Fibroblast of lung (primary cell): ENCODE data around the gene SPEN. TPM values are rescaled to one million over a fixed set of nuclear protein-coding genes. Genes with fewer than 3 reads are reported as not detected.
A peak's percentile ranks its signal among the peaks of the same experiment; 100 is the strongest.

ENCODE experiments used
- DNase-seq, 2 donors: peaks; one replicate each; pipeline versions ENCODE4 v3.0.0 to v3.0.0-alpha.2; 2010; ENCODE audit warnings: low read depth in 2 of 2
- H2AFZ ChIP-seq: 2 replicates; pipeline ENCODE4 v1.5.1; 2012; ENCODE audit warnings: low read length, control low read depth, inconsistent platforms
- H3K27ac ChIP-seq: 2 replicates; pipeline ENCODE4 v1.5.1; 2011; ENCODE audit warnings: low read length, control low read depth; ENCODE audit not compliant: insufficient read depth
- H3K27me3 ChIP-seq: 2 replicates; pipeline ENCODE4 v1.5.1; 2011; ENCODE audit warnings: mild to moderate bottlenecking, low read length; ENCODE audit not compliant: control insufficient read depth, insufficient read depth
- H3K36me3 ChIP-seq: 2 replicates; pipeline ENCODE4 v1.5.1; 2011; ENCODE audit warnings: low read length; ENCODE audit not compliant: control insufficient read depth, insufficient read depth
- H3K4me1 ChIP-seq: 2 replicates; pipeline ENCODE4 v1.5.1; 2011; ENCODE audit warnings: low read length; ENCODE audit not compliant: control insufficient read depth, insufficient read depth; ENCODE audit errors: extremely low read depth
- H3K4me2 ChIP-seq: 2 replicates; pipeline ENCODE4 v1.5.1; 2011; ENCODE audit warnings: low read length, control low read depth; ENCODE audit not compliant: insufficient read depth; ENCODE audit errors: extremely low read depth
- H3K4me3 ChIP-seq, 4 experiments: fragments of 200-600 bp in 1 of 4; sonication (generic) in 1 of 4; replicated peaks in 1 of 4; 2 replicates each; pipeline ENCODE4 v1.5.1; 2011 to 2016; ENCODE audit warnings: low read length in 4 of 4, low read depth in 3 of 4, mild to moderate bottlenecking in 3 of 4, control low read depth in 2 of 4, inconsistent platforms in 1 of 4, mixed read lengths in 1 of 4; ENCODE audit not compliant: insufficient read depth in 1 of 4; ENCODE audit errors: control extremely low read depth in 1 of 4
- H3K79me2 ChIP-seq: 2 replicates; pipeline ENCODE4 v1.5.1; 2012; ENCODE audit warnings: mild to moderate bottlenecking, low read length, inconsistent platforms; ENCODE audit not compliant: control insufficient read depth, insufficient read depth
- H3K9ac ChIP-seq: 2 replicates; pipeline ENCODE4 v1.5.1; 2011; ENCODE audit warnings: mild to moderate bottlenecking, low read length, control low read depth; ENCODE audit not compliant: insufficient read depth
- H3K9me3 ChIP-seq: 2 replicates; pipeline ENCODE4 v1.5.1; 2012; ENCODE audit warnings: low read depth, low read length; ENCODE audit not compliant: control insufficient read depth, insufficient read depth
- H4K20me1 ChIP-seq: 2 replicates; pipeline ENCODE4 v1.5.1; 2011; ENCODE audit warnings: low read length; ENCODE audit not compliant: control insufficient read depth, insufficient read depth; ENCODE audit errors: extremely low read depth
- CTCF ChIP-seq, 2 donors: IDR thresholded peaks in 1 of 2; conservative IDR thresholded peaks in 1 of 2; 1 replicate in 1 of 2; 2 replicates in 1 of 2; pipeline ENCODE4 v1.5.1; 2011 to 2012; ENCODE audit warnings: low read length in 2 of 2, control low read depth in 1 of 2, inconsistent platforms in 1 of 2, low read depth in 1 of 2, mild to moderate bottlenecking in 1 of 2
- EZH2 ChIP-seq: IDR thresholded peaks from 2 replicates; pipeline ENCODE4 v1.5.1; 2012; ENCODE audit warnings: low read length, control low read depth, mild to moderate bottlenecking; ENCODE audit errors: missing control alignments
- polyA plus RNA-seq, 2 donors: library from polyadenylated mRNA; depleted of rRNA in 1 of 2; stranded (reverse) in 1 of 2; unstranded in 1 of 2; fragments of >200 nt; gene quantifications; 2 replicates each; pipeline ENCODE4 v1.2.1, GENCODE V29; 2011 to 2012; ENCODE audit warnings: missing spikeins in 1 of 2
- total RNA-seq: library from RNA; depleted of rRNA; stranded (reverse); fragments of >200 nt; gene quantifications from 2 replicates; pipeline ENCODE4 v1.2.1, GENCODE V29; 2014

The SPEN gene
- total and polyA plus RNA-seq, 2 donors (not counting 1 experiment from before 2014, with no cell fraction given), result 5.1 to 11.9 TPM

- H3K4me1 ChIP-seq, result peaks cover 2% of the 10 kb centered on the region
- no peaks in the 10 kb centered on the region for H3K36me3 ChIP-seq
- H4K20me1 ChIP-seq, result no peaks in the 10 kb centered on the region
- H2AFZ ChIP-seq, result no peak overlapping the region
- DNase-seq, result no peak
- H3K9me3 ChIP-seq, result no peaks in the 10 kb centered on the region
- peak overlapping the region; percentile 69 to 93 (median 90) for H3K4me3 ChIP-seq
- H3K27ac ChIP-seq, result peak overlapping the region; percentile 90
- no peak overlapping the region for H3K9ac ChIP-seq
- H3K4me2 ChIP-seq, result peak overlapping the region; percentile 99
- peaks cover 73% of the 10 kb centered on the region for H3K79me2 ChIP-seq
- TF ChIP-seq CTCF (conservative IDR thresholded peaks at IDR 0.05 in 1 of 2, IDR thresholded peaks at IDR 0.05 in 1 of 2; ENCODE audit: low read depth in 1 of 2, low read length in 2 of 2), result no peak
- no peak for TF ChIP-seq EZH2
- no peaks in the 10 kb centered on the region for H3K27me3 ChIP-seq
Observed at GRCh38 chr1:15850471-15851001, 3.0 kb downstream of the SPEN start.

GRCh38 chr1:15851210-15852035 is 3.9 kb downstream of the SPEN start:
- Histone ChIP-seq H3K27ac (no peak overlapping the region), H3K79me2 (peaks cover 75% of the 10 kb centered on the region), H3K36me3 (no peaks in the 10 kb centered on the region), H3K27me3 (no peaks in the 10 kb centered on the region), H3K9ac (no peak overlapping the region), H3K9me3 (no peaks in the 10 kb centered on the region), H2AFZ (no peak overlapping the region), H3K4me1 (peaks cover 2% of the 10 kb centered on the region), H4K20me1 (no peaks in the 10 kb centered on the region), H3K4me2 (no peak overlapping the region), H3K4me3 (no peak overlapping the region)
- TF ChIP-seq CTCF (conservative IDR thresholded peaks at IDR 0.05 in 1 of 2, IDR thresholded peaks at IDR 0.05 in 1 of 2; ENCODE audit: low read depth in 1 of 2, low read length in 2 of 2), result no peak
- TF ChIP-seq EZH2, result no peak
- peak in 1 of 2 donors; percentile 19 for DNase-seq

GRCh38 chr1:15852036-15852827 is 4.7 kb downstream of the SPEN start:
- H4K20me1 ChIP-seq, result no peaks in the 10 kb centered on the region

More at GRCh38 chr1:15852036-15852827, 4.7 kb downstream of the SPEN start:
- Histone ChIP-seq H3K79me2 (peaks cover 78% of the 10 kb centered on the region), H3K36me3 (no peaks in the 10 kb centered on the region), H3K9ac (no peak overlapping the region), H3K27ac (no peak overlapping the region), H2AFZ (no peak overlapping the region), H3K4me3 (no peak overlapping the region), H3K27me3 (no peaks in the 10 kb centered on the region), H3K4me2 (no peak overlapping the region), H3K4me1 (peaks cover 2% of the 10 kb centered on the region), H3K9me3 (no peaks in the 10 kb centered on the region)
- no peak for TF ChIP-seq CTCF (conservative IDR thresholded peaks at IDR 0.05 in 1 of 2, IDR thresholded peaks at IDR 0.05 in 1 of 2; ENCODE audit: low read depth in 1 of 2, low read length in 2 of 2)
- no peak for TF ChIP-seq EZH2
- peak in 1 of 2 donors; percentile 39 for DNase-seq
